ENCODE results near the gene ATP1A4. TPM values are rescaled to one million over a fixed set of nuclear protein-coding genes. Genes with fewer than 3 reads are reported as not detected.

Gene ATP1A4
- total and polyA plus RNA-seq, 2 of the 13 experiments (the other 11 are each of a cell fraction or from before 2014, with no cell fraction given) = not detected

GRCh38 chr1:160124705-160125478, 26.5 kb upstream of the ATP1A4 start (continued):
- TF ChIP-seq ZNF615 (CRISPR knock-in tag; IDR thresholded peaks at IDR 0.05; ENCODE audit: borderline replicate concordance) (no peak), NKX3-1 (CRISPR knock-in tag; IDR thresholded peaks at IDR 0.05) (no peak), ISL2 (CRISPR knock-in tag; IDR thresholded peaks at IDR 0.05) (no peak), ZNF205 (CRISPR knock-in tag; IDR thresholded peaks at IDR 0.05) (no peak), ZNF670 (CRISPR knock-in tag; IDR thresholded peaks at IDR 0.05; ENCODE audit: borderline replicate concordance) (no peak), ZBED4 (CRISPR knock-in tag; IDR thresholded peaks at IDR 0.05; ENCODE audit: borderline replicate concordance) (no peak), ZMAT5 (CRISPR knock-in tag; IDR thresholded peaks at IDR 0.05; ENCODE audit: borderline replicate concordance, low read depth) (no peak), MTA1 (CRISPR knock-in tag; IDR thresholded peaks at IDR 0.05; ENCODE audit: borderline replicate concordance) (no peak), AHDC1 (CRISPR knock-in tag; IDR thresholded peaks at IDR 0.05; ENCODE audit: borderline replicate concordance) (no peak), NR3C1 (CRISPR knock-in tag; IDR thresholded peaks at IDR 0.05) (no peak), AHR (CRISPR knock-in tag; IDR thresholded peaks at IDR 0.05) (no peak), ZNF773 (CRISPR knock-in tag; IDR thresholded peaks at IDR 0.05; ENCODE audit: borderline replicate concordance) (no peak), CBX5 (CRISPR knock-in tag; IDR thresholded peaks at IDR 0.05; ENCODE audit: borderline replicate concordance) (no peak), TFDP2 (CRISPR knock-in tag; IDR thresholded peaks at IDR 0.05) (no peak), CENPX (CRISPR knock-in tag; IDR thresholded peaks at IDR 0.05) (no peak)

All from HepG2 (cell line).